GM19372 (cell line): ENCODE data around the gene PLK2.

Experiments used
- ATAC-seq: cut with Tn5 transposase; IDR thresholded peaks from one replicate; pipeline ENCODE4 v1.9.1; 2021; ENCODE audit warnings: mild to moderate bottlenecking, low read depth, moderate library complexity; ENCODE audit not compliant: unreplicated experiment

Gene PLK2

GRCh38 chr5:58481066-58481676 is 21.3 kb upstream of the PLK2 start:
- ATAC-seq = no peak

GRCh38 chr5:58477760-58478376 is 18.0 kb upstream of the PLK2 start:
- ATAC-seq = no peak

GRCh38 chr5:58475404-58475803 is 15.5 kb upstream of the PLK2 start:
- no peak for ATAC-seq

GRCh38 chr5:58469896-58470295 is 10.0 kb upstream of the PLK2 start:
- ATAC-seq = no peak

GRCh38 chr5:58466939-58467338 is 7.1 kb upstream of the PLK2 start:
- peak; percentile 92 for ATAC-seq

- ATAC-seq = no peak
Measured at GRCh38 chr5:58462623-58463230, 2.8 kb upstream of the PLK2 start.

GRCh38 chr5:58462154-58462553 is 2.3 kb upstream of the PLK2 start:
- no peak for ATAC-seq

GRCh38 chr5:58460732-58461286 is 923 bp upstream of the PLK2 start:
- peak; percentile 65 for ATAC-seq

- ATAC-seq = peak; percentile 3
Measured at GRCh38 chr5:58459146-58460001, 512 bp downstream of the PLK2 start.

- no peak for ATAC-seq
Measured at GRCh38 chr5:58458743-58459145, 1.1 kb downstream of the PLK2 start.

GRCh38 chr5:58458141-58458742 is 1.6 kb downstream of the PLK2 start:
- ATAC-seq = no peak

- no peak for ATAC-seq
Measured at GRCh38 chr5:58457050-58457449, 2.8 kb downstream of the PLK2 start.

GRCh38 chr5:58456486-58456885 is 3.4 kb downstream of the PLK2 start:
- ATAC-seq = no peak

GRCh38 chr5:58456026-58456425 is 3.9 kb downstream of the PLK2 start:
- no peak for ATAC-seq

GRCh38 chr5:58455480-58455879 is 4.4 kb downstream of the PLK2 start:
- no peak for ATAC-seq

- no peak for ATAC-seq
Measured at GRCh38 chr5:58455066-58455465, 4.8 kb downstream of the PLK2 start.

GRCh38 chr5:58454025-58454424 is 5.9 kb downstream of the PLK2 start:
- ATAC-seq = no peak

GRCh38 chr5:58453306-58453705 is 6.6 kb downstream of the PLK2 start:
- ATAC-seq = no peak

- no peak for ATAC-seq
Measured at GRCh38 chr5:58452566-58453258, 7.2 kb downstream of the PLK2 start.
